GM20431 (cell line): ENCODE results near the gene SCO2.
"Not testable (repeated sequence)": the region's sequence is repeated elsewhere in the genome, so short reads cannot be mapped to it uniquely, and the experiment has no call there.

Experiments used
- in situ Hi-C: fragments of 300-500 bp; cut with MseI, MboI; formaldehyde crosslinking; loops from one replicate; pipeline ENCODE4 v1.15.0; 2020; ENCODE audit warnings: low sequenced_read_pairs; ENCODE audit not compliant: unreplicated experiment

The SCO2 gene

GRCh38 chr22:50522208-50522805 lies 3.1 kb downstream of the SCO2 start:
- in situ Hi-C loops, result no loop called here

GRCh38 chr22:50521710-50522109 lies 3.7 kb downstream of the SCO2 start:
- in situ Hi-C loops, result no loop called here

- in situ Hi-C loops, result no loop called here
These were observed 4.5 kb downstream of the SCO2 start for GRCh38 chr22:50520826-50521453.

- in situ Hi-C loops, result not testable (repeated sequence)
These were observed 5.2 kb downstream of the SCO2 start for GRCh38 chr22:50520184-50520583.

GRCh38 chr22:50519151-50519550 lies 6.2 kb downstream of the SCO2 start:
- in situ Hi-C loops, result no loop called here

GRCh38 chr22:50518606-50519005 lies 6.8 kb downstream of the SCO2 start:
- in situ Hi-C loops, result no loop called here

GRCh38 chr22:50517495-50518260 lies 7.7 kb downstream of the SCO2 start:
- in situ Hi-C loops, result no loop called here

- in situ Hi-C loops, result no loop called here
These were observed 8.5 kb downstream of the SCO2 start for GRCh38 chr22:50516891-50517290.

- in situ Hi-C loops, result no loop called here
These were observed 9.3 kb downstream of the SCO2 start for GRCh38 chr22:50516068-50516467.

GRCh38 chr22:50513175-50513574 lies 12.2 kb downstream of the SCO2 start:
- in situ Hi-C loops, result no loop called here

- in situ Hi-C loops, result no loop called here
These were observed 16.5 kb downstream of the SCO2 start for GRCh38 chr22:50508897-50509296.

GRCh38 chr22:50507991-50508884 lies 17.2 kb downstream of the SCO2 start, which contains the start of gene NCAPH2:
Gene NCAPH2 (plus strand): TSS chr22:50508224. CDS start chr22:50508338, 114 bp downstream.
- in situ Hi-C loops, result no loop called here

- in situ Hi-C loops, result no loop called here
These were observed 17.9 kb downstream of the SCO2 start, which contains the start of gene LMF2 for GRCh38 chr22:50507421-50507990. Gene LMF2 (minus strand): TSS chr22:50507702. CDS start chr22:50507675, 27 bp downstream.

GRCh38 chr22:50506611-50507420 lies 18.6 kb downstream of the SCO2 start:
- in situ Hi-C loops, result no loop called here

- in situ Hi-C loops, result no loop called here
These were observed 19.4 kb downstream of the SCO2 start for GRCh38 chr22:50505776-50506610.

GRCh38 chr22:50505276-50505775 lies 20.1 kb downstream of the SCO2 start:
- in situ Hi-C loops, result no loop called here

GRCh38 chr22:50504369-50505211 lies 20.8 kb downstream of the SCO2 start:
- in situ Hi-C loops, result no loop called here
